ENCODE measurements around the gene ISM1.

ISM1 gene

GRCh38 chr20:13277663-13278295 is 56.7 kb downstream of the ISM1 start:
- H3K4me3 ChIP-seq = no peak overlapping the region

GRCh38 chr20:13278812-13279570 is 57.9 kb downstream of the ISM1 start:
- no peak overlapping the region for H3K4me3 ChIP-seq

More at GRCh38 chr20:13277663-13278295, 56.7 kb downstream of the ISM1 start:
- no peaks in the 10 kb centered on the region for H3K27me3 ChIP-seq
- no peak overlapping the region for H3K27ac ChIP-seq
- no peak overlapping the region for H3K4me2 ChIP-seq
- H3K4me1 ChIP-seq = peaks cover 30% of the 10 kb centered on the region
- no peaks in the 10 kb centered on the region for H4K20me1 ChIP-seq
- H3K36me3 ChIP-seq = no peaks in the 10 kb centered on the region
- no peak for TF ChIP-seq Cebpa-rat (IDR thresholded peaks at IDR 0.05)
- peaks cover 7% of the 10 kb centered on the region; the same call in 1 of the 2 replicates for H3K9me3 ChIP-seq
- no peak overlapping the region for H3K9ac ChIP-seq

GRCh38 chr20:13280609-13281324 is 59.7 kb downstream of the ISM1 start:
- Histone ChIP-seq H3K4me1 (peaks cover 3% of the 10 kb centered on the region), H3K9ac (no peak overlapping the region), H3K9me3 (peaks cover 7% of the 10 kb centered on the region; the same call in 1 of the 2 replicates), H4K20me1 (no peaks in the 10 kb centered on the region), H3K27me3 (no peaks in the 10 kb centered on the region), H3K27ac (no peak overlapping the region), H3K36me3 (no peaks in the 10 kb centered on the region), H3K4me2 (no peak overlapping the region), H3K4me3 (no peak overlapping the region)
- TF ChIP-seq Cebpa-rat (IDR thresholded peaks at IDR 0.05) = no peak

More at GRCh38 chr20:13278812-13279570, 57.9 kb downstream of the ISM1 start:
- no peak overlapping the region for H3K9ac ChIP-seq
- peaks cover 7% of the 10 kb centered on the region; the same call in 1 of the 2 replicates for H3K9me3 ChIP-seq
- no peaks in the 10 kb centered on the region for H4K20me1 ChIP-seq
- H3K27me3 ChIP-seq = no peaks in the 10 kb centered on the region
- H3K4me2 ChIP-seq = no peak overlapping the region
- no peak overlapping the region for H3K27ac ChIP-seq
- no peak for TF ChIP-seq Cebpa-rat (IDR thresholded peaks at IDR 0.05)
- no peaks in the 10 kb centered on the region for H3K36me3 ChIP-seq
- H3K4me1 ChIP-seq = peaks cover 18% of the 10 kb centered on the region

- H3K27ac ChIP-seq = no peak overlapping the region
- no peaks in the 10 kb centered on the region for H3K36me3 ChIP-seq
- H3K4me2 ChIP-seq = no peak overlapping the region
- H3K9ac ChIP-seq = no peak overlapping the region
- no peaks in the 10 kb centered on the region for H4K20me1 ChIP-seq
- peaks cover 29% of the 10 kb centered on the region for H3K4me1 ChIP-seq
- no peak overlapping the region for H3K4me3 ChIP-seq
- H3K27me3 ChIP-seq = no peaks in the 10 kb centered on the region
- no peak for TF ChIP-seq Cebpa-rat (IDR thresholded peaks at IDR 0.05)
- H3K9me3 ChIP-seq = peaks cover 7% of the 10 kb centered on the region; the same call in 1 of the 2 replicates
Observed at GRCh38 chr20:13283869-13284829, 63.1 kb downstream of the ISM1 start.

GRCh38 chr20:13284830-13285229 is 63.8 kb downstream of the ISM1 start:
- no peaks in the 10 kb centered on the region for H3K36me3 ChIP-seq
- no peak overlapping the region for H3K27ac ChIP-seq
- H3K4me2 ChIP-seq = no peak overlapping the region
- H3K9ac ChIP-seq = no peak overlapping the region
- TF ChIP-seq Cebpa-rat (IDR thresholded peaks at IDR 0.05) = no peak
- H3K27me3 ChIP-seq = no peaks in the 10 kb centered on the region
- no peaks in the 10 kb centered on the region for H3K9me3 ChIP-seq
- no peak overlapping the region for H3K4me3 ChIP-seq
- H3K4me1 ChIP-seq = peaks cover 36% of the 10 kb centered on the region
- no peaks in the 10 kb centered on the region for H4K20me1 ChIP-seq

- Histone ChIP-seq H4K20me1 (no peaks in the 10 kb centered on the region), H3K9ac (no peak overlapping the region), H3K4me2 (no peak overlapping the region), H3K27ac (no peak overlapping the region), H3K4me1 (peaks cover 42% of the 10 kb centered on the region), H3K9me3 (no peaks in the 10 kb centered on the region), H3K4me3 (no peak overlapping the region), H3K36me3 (no peaks in the 10 kb centered on the region), H3K27me3 (no peaks in the 10 kb centered on the region)
- no peak for TF ChIP-seq Cebpa-rat (IDR thresholded peaks at IDR 0.05)
Observed at GRCh38 chr20:13285408-13285807, 64.3 kb downstream of the ISM1 start.

- H3K27ac ChIP-seq = no peak overlapping the region
- H3K27me3 ChIP-seq = no peaks in the 10 kb centered on the region
- 0 out of 2 replicates have a peak overlapping the region, but pooled peaks have one; percentile 11 for H3K4me2 ChIP-seq
- no peak for TF ChIP-seq Cebpa-rat (IDR thresholded peaks at IDR 0.05)
- H4K20me1 ChIP-seq = no peaks in the 10 kb centered on the region
- H3K4me1 ChIP-seq = peaks cover 43% of the 10 kb centered on the region
- H3K36me3 ChIP-seq = no peaks in the 10 kb centered on the region
- H3K9me3 ChIP-seq = no peaks in the 10 kb centered on the region
- no peak overlapping the region for H3K9ac ChIP-seq
- no peak overlapping the region for H3K4me3 ChIP-seq
Observed at GRCh38 chr20:13286052-13286451, 65.0 kb downstream of the ISM1 start.

GRCh38 chr20:13286607-13287006 is 65.5 kb downstream of the ISM1 start:
- Histone ChIP-seq H3K9me3 (no peaks in the 10 kb centered on the region), H3K4me3 (no peak overlapping the region), H3K27ac (no peak overlapping the region), H3K4me1 (peaks cover 43% of the 10 kb centered on the region), H3K36me3 (no peaks in the 10 kb centered on the region), H3K4me2 (no peak overlapping the region), H4K20me1 (no peaks in the 10 kb centered on the region), H3K27me3 (no peaks in the 10 kb centered on the region), H3K9ac (no peak overlapping the region)
- TF ChIP-seq Cebpa-rat (IDR thresholded peaks at IDR 0.05) = no peak

- no peaks in the 10 kb centered on the region for H4K20me1 ChIP-seq
- no peak overlapping the region for H3K27ac ChIP-seq
- H3K4me3 ChIP-seq = no peak overlapping the region
- H3K9ac ChIP-seq = no peak overlapping the region
- H3K4me1 ChIP-seq = peaks cover 43% of the 10 kb centered on the region
- no peak for TF ChIP-seq Cebpa-rat (IDR thresholded peaks at IDR 0.05)
- no peaks in the 10 kb centered on the region for H3K27me3 ChIP-seq
- H3K36me3 ChIP-seq = no peaks in the 10 kb centered on the region
- H3K4me2 ChIP-seq = peak overlapping the region; percentile 78
- H3K9me3 ChIP-seq = no peaks in the 10 kb centered on the region
Observed at GRCh38 chr20:13288357-13288756, 67.3 kb downstream of the ISM1 start.
